ENCODE measurements around the gene SEMA6D. TPM values are rescaled to one million over a fixed set of nuclear protein-coding genes. Genes with fewer than 3 reads are reported as not detected.

The SEMA6D gene
- total RNA-seq, 4 donors from 2014 or later: 6.3 to 22.0 (median 13.4) TPM

GRCh38 chr15:47767035-47767434 is 49.7 kb downstream of the SEMA6D start:
- TF ChIP-seq CTCF (IDR thresholded peaks at IDR 0.05) (no peak), EP300 (IDR thresholded peaks at IDR 0.05) (no peak), POLR2A (IDR thresholded peaks at IDR 0.05) (no peak), POLR2AphosphoS5 (IDR thresholded peaks at IDR 0.05) (no peak)
- Histone ChIP-seq H3K36me3 (peaks cover 54% of the 10 kb centered on the region), H3K27me3 (no peaks in the 10 kb centered on the region), H3K27ac (no peak overlapping the region), H3K4me1 (no peaks in the 10 kb centered on the region), H3K4me3 (no peak overlapping the region), H3K9me3 (no peaks in the 10 kb centered on the region)
- DNase-seq (ENCODE audit: low spot score in 2 of 2): no peak
- 97% methylated on average over 5 of the region's 5 CpGs for WGBS

GRCh38 chr15:47768735-47769134 is 51.4 kb downstream of the SEMA6D start:
- no peak for DNase-seq (ENCODE audit: low spot score in 2 of 2)
- 88% methylated on average over 5 of the region's 5 CpGs for WGBS
- TF ChIP-seq EP300 (IDR thresholded peaks at IDR 0.05) (no peak), POLR2A (IDR thresholded peaks at IDR 0.05) (no peak), POLR2AphosphoS5 (IDR thresholded peaks at IDR 0.05) (no peak), CTCF (IDR thresholded peaks at IDR 0.05) (no peak)
- Histone ChIP-seq H3K4me1 (no peaks in the 10 kb centered on the region), H3K27me3 (no peaks in the 10 kb centered on the region), H3K27ac (no peak overlapping the region), H3K36me3 (peaks cover 50% of the 10 kb centered on the region), H3K4me3 (no peak overlapping the region), H3K9me3 (no peaks in the 10 kb centered on the region)

GRCh38 chr15:47769166-47769565 is 51.9 kb downstream of the SEMA6D start:
- TF ChIP-seq CTCF (IDR thresholded peaks at IDR 0.05) (no peak), POLR2AphosphoS5 (IDR thresholded peaks at IDR 0.05) (no peak), POLR2A (IDR thresholded peaks at IDR 0.05) (no peak), EP300 (IDR thresholded peaks at IDR 0.05) (no peak)
- no peaks in the 10 kb centered on the region for H3K27me3 ChIP-seq
- H3K36me3 ChIP-seq: peaks cover 47% of the 10 kb centered on the region
- H3K4me3 ChIP-seq: no peak overlapping the region
- no peak for DNase-seq (ENCODE audit: low spot score in 2 of 2)
- 87% methylated on average over 5 of the region's 5 CpGs for WGBS
- H3K4me1 ChIP-seq: no peaks in the 10 kb centered on the region
- no peak overlapping the region for H3K27ac ChIP-seq
- H3K9me3 ChIP-seq: no peaks in the 10 kb centered on the region

- 88% methylated on average over 6 of the region's 6 CpGs for WGBS
- H3K27me3 ChIP-seq: no peaks in the 10 kb centered on the region
- H3K9me3 ChIP-seq: no peaks in the 10 kb centered on the region
- DNase-seq (ENCODE audit: low spot score in 2 of 2): no peak
- H3K4me3 ChIP-seq: no peak overlapping the region
- H3K36me3 ChIP-seq: peaks cover 18% of the 10 kb centered on the region
- TF ChIP-seq POLR2AphosphoS5 (IDR thresholded peaks at IDR 0.05) (no peak), CTCF (IDR thresholded peaks at IDR 0.05) (no peak), EP300 (IDR thresholded peaks at IDR 0.05) (no peak)
- H3K4me1 ChIP-seq: peaks cover 9% of the 10 kb centered on the region
- H3K27ac ChIP-seq: no peak overlapping the region
Observed at GRCh38 chr15:47773143-47773542, 55.8 kb downstream of the SEMA6D start.

- no peak for TF ChIP-seq POLR2A (IDR thresholded peaks at IDR 0.05)
- no peaks in the 10 kb centered on the region for H3K9me3 ChIP-seq
- H3K36me3 ChIP-seq: no peaks in the 10 kb centered on the region
- H3K27ac ChIP-seq: no peak overlapping the region
- H3K4me1 ChIP-seq: peaks cover 13% of the 10 kb centered on the region
- no peak overlapping the region for H3K4me3 ChIP-seq
- DNase-seq (ENCODE audit: low spot score in 2 of 2): no peak
- H3K27me3 ChIP-seq: no peaks in the 10 kb centered on the region
- 0% methylated on average over 1 of the region's 1 CpG for WGBS
Observed at GRCh38 chr15:47778263-47778770, 61.0 kb downstream of the SEMA6D start.

GRCh38 chr15:47780971-47781370 is 63.7 kb downstream of the SEMA6D start:
- no peaks in the 10 kb centered on the region for H3K9me3 ChIP-seq
- no peak for DNase-seq (ENCODE audit: low spot score in 2 of 2)
- 38% methylated on average over 2 of the region's 2 CpGs for WGBS
- H3K4me3 ChIP-seq: no peak overlapping the region
- no peak overlapping the region for H3K27ac ChIP-seq
- H3K4me1 ChIP-seq: peaks cover 13% of the 10 kb centered on the region
- H3K27me3 ChIP-seq: no peaks in the 10 kb centered on the region
- H3K36me3 ChIP-seq: no peaks in the 10 kb centered on the region
- TF ChIP-seq POLR2A (IDR thresholded peaks at IDR 0.05) (no peak), POLR2AphosphoS5 (IDR thresholded peaks at IDR 0.05) (no peak), EP300 (IDR thresholded peaks at IDR 0.05) (no peak)

Data from suprapubic skin (tissue), 4 donors.